Measurements from ENCODE around the gene TEN1. TPM values are rescaled to one million over a fixed set of nuclear protein-coding genes. Genes with fewer than 3 reads are reported as not detected.

Gene TEN1
- total and polyA plus RNA-seq, 2 of the 13 experiments (the other 11 are each of a cell fraction or from before 2014, with no cell fraction given): 18.0 to 21.3 TPM

DNA sequence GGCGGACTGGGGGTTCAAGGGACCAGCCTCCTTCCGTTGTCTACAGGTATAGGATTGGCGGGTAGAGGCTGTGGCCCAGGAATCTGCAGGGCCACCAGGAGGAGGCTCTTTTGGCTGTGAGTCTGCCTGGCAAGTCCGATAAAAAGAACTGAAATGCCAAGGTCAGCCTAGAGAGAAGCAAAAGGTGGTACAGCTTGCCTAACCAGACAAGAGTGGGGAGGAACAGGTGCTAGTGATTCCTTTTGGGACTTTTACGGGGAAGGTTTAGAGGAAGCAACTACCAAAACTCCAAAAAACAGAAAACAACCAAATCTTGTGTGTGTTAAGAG lies 53.7 kb downstream of the TEN1 start (continued):
- TF ChIP-seq, protein P1, sequence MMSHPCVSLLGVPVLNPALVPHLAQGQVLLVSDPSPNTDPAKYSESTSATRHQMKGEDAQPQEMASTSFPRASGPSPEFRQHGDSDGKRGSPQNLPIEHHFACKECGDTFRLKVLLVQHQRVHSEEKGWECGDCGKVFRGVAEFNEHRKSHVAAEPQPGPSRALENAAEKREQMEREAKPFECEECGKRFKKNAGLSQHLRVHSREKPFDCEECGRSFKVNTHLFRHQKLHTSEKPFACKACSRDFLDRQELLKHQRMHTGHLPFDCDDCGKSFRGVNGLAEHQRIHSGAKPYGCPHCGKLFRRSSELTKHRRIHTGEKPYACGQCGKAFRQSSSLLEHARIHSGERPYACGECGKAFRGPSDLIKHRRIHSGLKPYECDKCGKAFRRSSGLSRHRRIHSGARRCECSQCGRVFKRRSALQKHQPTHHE (CRISPR knock-in tag; IDR thresholded peaks at IDR 0.05; ENCODE audit: borderline replicate concordance): no peak
- TF ChIP-seq ZMYM4 (CRISPR knock-in tag; IDR thresholded peaks at IDR 0.05) (no peak), SIX4 (CRISPR knock-in tag; IDR thresholded peaks at IDR 0.05) (no peak), ZIK1 (CRISPR knock-in tag; IDR thresholded peaks at IDR 0.05; ENCODE audit: borderline replicate concordance, low read depth) (no peak), ZNF451 (CRISPR knock-in tag; IDR thresholded peaks at IDR 0.05) (0 out of 2 replicates have a peak, but pooled peaks have one; percentile 16), PITX1 (CRISPR knock-in tag; IDR thresholded peaks at IDR 0.05) (no peak; the same call in 1 of the 2 replicates), ZNF761 (CRISPR knock-in tag; conservative IDR thresholded peaks at IDR 0.05) (0 out of 2 replicates have a peak, but pooled peaks have one; percentile 20), ZNF354B (CRISPR knock-in tag; IDR thresholded peaks at IDR 0.05) (no peak), HDAC1 (CRISPR knock-in tag; IDR thresholded peaks at IDR 0.05) (no peak; the same call in 1 of the 2 replicates), ZNF232 (CRISPR knock-in tag; IDR thresholded peaks at IDR 0.05; ENCODE audit: borderline replicate concordance) (0 out of 2 replicates have a peak, but pooled peaks have one; percentile 16), ZNF136 (CRISPR knock-in tag; IDR thresholded peaks at IDR 0.05; ENCODE audit: low read depth) (no peak), GABPA (IDR thresholded peaks at IDR 0.05; ENCODE audit: low read depth, low read length) (no peak), GABPA (CRISPR knock-in tag; IDR thresholded peaks at IDR 0.05; ENCODE audit: low read depth) (no peak), SP1 (IDR thresholded peaks at IDR 0.05) (no peak), SP1 (CRISPR knock-in tag; IDR thresholded peaks at IDR 0.05) (0 out of 2 replicates have a peak, but pooled peaks have one; percentile 2), ZNF652 (CRISPR knock-in tag; IDR thresholded peaks at IDR 0.05; ENCODE audit: borderline replicate concordance, low read depth) (no peak), ZNF75D (CRISPR knock-in tag; IDR thresholded peaks at IDR 0.05; ENCODE audit: borderline replicate concordance) (no peak), AKAP8 (CRISPR knock-in tag; IDR thresholded peaks at IDR 0.05) (no peak), ARID2 (CRISPR knock-in tag; IDR thresholded peaks at IDR 0.05; ENCODE audit: borderline replicate concordance) (no peak)
- TF ChIP-seq, protein P2, sequence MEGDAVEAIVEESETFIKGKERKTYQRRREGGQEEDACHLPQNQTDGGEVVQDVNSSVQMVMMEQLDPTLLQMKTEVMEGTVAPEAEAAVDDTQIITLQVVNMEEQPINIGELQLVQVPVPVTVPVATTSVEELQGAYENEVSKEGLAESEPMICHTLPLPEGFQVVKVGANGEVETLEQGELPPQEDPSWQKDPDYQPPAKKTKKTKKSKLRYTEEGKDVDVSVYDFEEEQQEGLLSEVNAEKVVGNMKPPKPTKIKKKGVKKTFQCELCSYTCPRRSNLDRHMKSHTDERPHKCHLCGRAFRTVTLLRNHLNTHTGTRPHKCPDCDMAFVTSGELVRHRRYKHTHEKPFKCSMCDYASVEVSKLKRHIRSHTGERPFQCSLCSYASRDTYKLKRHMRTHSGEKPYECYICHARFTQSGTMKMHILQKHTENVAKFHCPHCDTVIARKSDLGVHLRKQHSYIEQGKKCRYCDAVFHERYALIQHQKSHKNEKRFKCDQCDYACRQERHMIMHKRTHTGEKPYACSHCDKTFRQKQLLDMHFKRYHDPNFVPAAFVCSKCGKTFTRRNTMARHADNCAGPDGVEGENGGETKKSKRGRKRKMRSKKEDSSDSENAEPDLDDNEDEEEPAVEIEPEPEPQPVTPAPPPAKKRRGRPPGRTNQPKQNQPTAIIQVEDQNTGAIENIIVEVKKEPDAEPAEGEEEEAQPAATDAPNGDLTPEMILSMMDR (CRISPR knock-in tag; IDR thresholded peaks at IDR 0.05): peak; percentile 4; the same call in 1 of the 2 replicates
- TF ChIP-seq, protein P3, sequence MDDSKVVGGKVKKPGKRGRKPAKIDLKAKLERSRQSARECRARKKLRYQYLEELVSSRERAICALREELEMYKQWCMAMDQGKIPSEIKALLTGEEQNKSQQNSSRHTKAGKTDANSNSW (CRISPR knock-in tag; IDR thresholded peaks at IDR 0.05; ENCODE audit: borderline replicate concordance): no peak
- TF ChIP-seq, protein P4, sequence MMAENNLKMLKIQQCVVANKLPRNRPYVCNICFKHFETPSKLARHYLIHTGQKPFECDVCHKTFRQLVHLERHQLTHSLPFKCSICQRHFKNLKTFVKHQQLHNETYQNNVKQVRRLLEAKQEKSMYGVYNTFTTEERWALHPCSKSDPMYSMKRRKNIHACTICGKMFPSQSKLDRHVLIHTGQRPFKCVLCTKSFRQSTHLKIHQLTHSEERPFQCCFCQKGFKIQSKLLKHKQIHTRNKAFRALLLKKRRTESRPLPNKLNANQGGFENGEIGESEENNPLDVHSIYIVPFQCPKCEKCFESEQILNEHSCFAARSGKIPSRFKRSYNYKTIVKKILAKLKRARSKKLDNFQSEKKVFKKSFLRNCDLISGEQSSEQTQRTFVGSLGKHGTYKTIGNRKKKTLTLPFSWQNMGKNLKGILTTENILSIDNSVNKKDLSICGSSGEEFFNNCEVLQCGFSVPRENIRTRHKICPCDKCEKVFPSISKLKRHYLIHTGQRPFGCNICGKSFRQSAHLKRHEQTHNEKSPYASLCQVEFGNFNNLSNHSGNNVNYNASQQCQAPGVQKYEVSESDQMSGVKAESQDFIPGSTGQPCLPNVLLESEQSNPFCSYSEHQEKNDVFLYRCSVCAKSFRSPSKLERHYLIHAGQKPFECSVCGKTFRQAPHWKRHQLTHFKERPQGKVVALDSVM (CRISPR knock-in tag; IDR thresholded peaks at IDR 0.05): no peak; the same call in 1 of the 2 replicates
- TF ChIP-seq, protein P5, sequence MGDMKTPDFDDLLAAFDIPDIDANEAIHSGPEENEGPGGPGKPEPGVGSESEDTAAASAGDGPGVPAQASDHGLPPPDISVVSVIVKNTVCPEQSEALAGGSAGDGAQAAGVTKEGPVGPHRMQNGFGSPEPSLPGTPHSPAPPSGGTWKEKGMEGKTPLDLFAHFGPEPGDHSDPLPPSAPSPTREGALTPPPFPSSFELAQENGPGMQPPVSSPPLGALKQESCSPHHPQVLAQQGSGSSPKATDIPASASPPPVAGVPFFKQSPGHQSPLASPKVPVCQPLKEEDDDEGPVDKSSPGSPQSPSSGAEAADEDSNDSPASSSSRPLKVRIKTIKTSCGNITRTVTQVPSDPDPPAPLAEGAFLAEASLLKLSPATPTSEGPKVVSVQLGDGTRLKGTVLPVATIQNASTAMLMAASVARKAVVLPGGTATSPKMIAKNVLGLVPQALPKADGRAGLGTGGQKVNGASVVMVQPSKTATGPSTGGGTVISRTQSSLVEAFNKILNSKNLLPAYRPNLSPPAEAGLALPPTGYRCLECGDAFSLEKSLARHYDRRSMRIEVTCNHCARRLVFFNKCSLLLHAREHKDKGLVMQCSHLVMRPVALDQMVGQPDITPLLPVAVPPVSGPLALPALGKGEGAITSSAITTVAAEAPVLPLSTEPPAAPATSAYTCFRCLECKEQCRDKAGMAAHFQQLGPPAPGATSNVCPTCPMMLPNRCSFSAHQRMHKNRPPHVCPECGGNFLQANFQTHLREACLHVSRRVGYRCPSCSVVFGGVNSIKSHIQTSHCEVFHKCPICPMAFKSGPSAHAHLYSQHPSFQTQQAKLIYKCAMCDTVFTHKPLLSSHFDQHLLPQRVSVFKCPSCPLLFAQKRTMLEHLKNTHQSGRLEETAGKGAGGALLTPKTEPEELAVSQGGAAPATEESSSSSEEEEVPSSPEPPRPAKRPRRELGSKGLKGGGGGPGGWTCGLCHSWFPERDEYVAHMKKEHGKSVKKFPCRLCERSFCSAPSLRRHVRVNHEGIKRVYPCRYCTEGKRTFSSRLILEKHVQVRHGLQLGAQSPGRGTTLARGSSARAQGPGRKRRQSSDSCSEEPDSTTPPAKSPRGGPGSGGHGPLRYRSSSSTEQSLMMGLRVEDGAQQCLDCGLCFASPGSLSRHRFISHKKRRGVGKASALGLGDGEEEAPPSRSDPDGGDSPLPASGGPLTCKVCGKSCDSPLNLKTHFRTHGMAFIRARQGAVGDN (CRISPR knock-in tag; IDR thresholded peaks at IDR 0.05): peak; percentile 80

Data from HepG2 (cell line).